ENCODE measurements around the gene OSBPL3.

Gene OSBPL3

GRCh38 chr7:24981171-24981951, 1.4 kb upstream of the OSBPL3 start:
- FAIRE-seq (no peak), DNase-seq (ENCODE audit: low spot score) (peak; percentile 23)

- FAIRE-seq (no peak), DNase-seq (ENCODE audit: low spot score) (no peak)
These were observed 674 bp upstream of the OSBPL3 start for GRCh38 chr7:24980534-24981170.

- DNase-seq (ENCODE audit: low spot score) (peak; percentile 54), FAIRE-seq (no peak)
These were observed 512 bp downstream of the OSBPL3 start for GRCh38 chr7:24979470-24979862.

- peak; percentile 46 for DNase-seq (ENCODE audit: low spot score)
- no peak for FAIRE-seq
These were observed 1.0 kb downstream of the OSBPL3 start for GRCh38 chr7:24978843-24979469.

- FAIRE-seq (no peak), DNase-seq (ENCODE audit: low spot score) (no peak)
These were observed 4.2 kb downstream of the OSBPL3 start for GRCh38 chr7:24975644-24976260.

- DNase-seq (ENCODE audit: low spot score) (no peak), FAIRE-seq (no peak)
These were observed 4.8 kb downstream of the OSBPL3 start for GRCh38 chr7:24975172-24975571.

GRCh38 chr7:24974026-24974832, 5.7 kb downstream of the OSBPL3 start:
- FAIRE-seq (no peak), DNase-seq (ENCODE audit: low spot score) (no peak)

GRCh38 chr7:24972991-24973390, 7.0 kb downstream of the OSBPL3 start:
- peak; percentile 38 for FAIRE-seq

GRCh38 chr7:24972166-24972477, 7.9 kb downstream of the OSBPL3 start:
- FAIRE-seq (no peak), DNase-seq (ENCODE audit: low spot score) (no peak)

More at GRCh38 chr7:24972991-24973390, 7.0 kb downstream of the OSBPL3 start:
- no peak for DNase-seq (ENCODE audit: low spot score)

- peak; percentile 84 for DNase-seq (ENCODE audit: low spot score)
- peak; percentile 86 for FAIRE-seq
These were observed 8.4 kb downstream of the OSBPL3 start for GRCh38 chr7:24971333-24972165.

- no peak for FAIRE-seq
- no peak for DNase-seq (ENCODE audit: low spot score)
These were observed 9.3 kb downstream of the OSBPL3 start for GRCh38 chr7:24970676-24971075.

GRCh38 chr7:24968165-24968564, 11.8 kb downstream of the OSBPL3 start:
- FAIRE-seq (peak; percentile 72), DNase-seq (ENCODE audit: low spot score) (peak; percentile 53)

GRCh38 chr7:24967696-24968095, 12.3 kb downstream of the OSBPL3 start:
- no peak for DNase-seq (ENCODE audit: low spot score)
- no peak for FAIRE-seq

GRCh38 chr7:24966802-24967201, 13.2 kb downstream of the OSBPL3 start:
- no peak for FAIRE-seq
- no peak for DNase-seq (ENCODE audit: low spot score)

GRCh38 chr7:24965831-24966708, 13.9 kb downstream of the OSBPL3 start:
- peak; percentile 40 for DNase-seq (ENCODE audit: low spot score)
- FAIRE-seq, result no peak

GRCh38 chr7:24964191-24964590, 15.8 kb downstream of the OSBPL3 start:
- peak; percentile 43 for DNase-seq (ENCODE audit: low spot score)
- no peak for FAIRE-seq

- FAIRE-seq (peak; percentile 77), DNase-seq (ENCODE audit: low spot score) (peak; percentile 78)
These were observed 16.8 kb downstream of the OSBPL3 start for GRCh38 chr7:24963218-24963617.

- no peak for FAIRE-seq
- no peak for DNase-seq (ENCODE audit: low spot score)
These were observed 17.5 kb downstream of the OSBPL3 start for GRCh38 chr7:24962418-24962962.

Data from RCC 7860 (cell line).